Lower leg skin (tissue), 4 donors: Measurements from ENCODE around the gene PTGR3. TPM values are rescaled to one million over a fixed set of nuclear protein-coding genes. Genes with fewer than 3 reads are reported as not detected.

Source experiments
- DNase-seq, 2 donors: peaks; one replicate each; pipeline ENCODE4 v3.0.0-alpha.2; 2019; ENCODE audit warnings: low spot score in 2 of 2
- H3K4me3 ChIP-seq: fragments of 200-600 bp; sonication (generic); 2 replicates; pipeline ENCODE4 v1.5.1; 2017; ENCODE audit warnings: mild to moderate bottlenecking, low read depth; ENCODE audit not compliant: poor library complexity, severe bottlenecking
- POLR2A ChIP-seq, 2 donors: fragments of 450-650 bp; IDR thresholded peaks; one replicate each; pipeline ENCODE4 v1.6.1; 2016 to 2017; ENCODE audit warnings: antibody characterized with exemption in 2 of 2, mild to moderate bottlenecking in 1 of 2, moderate library complexity in 1 of 2
- WGBS, 2 donors: methylation state at CpG; one replicate each; pipeline ENCODE4 v1.1.5; 2018; 5-methylcytosine and 5-hydroxymethylcytosine counted together
- intact Hi-C: fragments of 100-400 bp; cut with DNase I; formaldehyde crosslinking; loops from one replicate; pipeline ENCODE4 v1.15.0; 2023; ENCODE audit warnings: low total_unique reads
- total RNA-seq, 4 donors: library from RNA; depleted of rRNA; stranded (reverse); fragments of >200 nt; gene quantifications; one replicate each; pipeline ENCODE4 v1.1.0, GENCODE V29; 2016
- TF ChIP-seq, protein P1 (sequence below), 3 donors: fragments of 450-650 bp; IDR thresholded peaks; one replicate each; pipeline ENCODE4 v1.5.1; 2016; ENCODE audit warnings: antibody characterized with exemption in 3 of 3, mild to moderate bottlenecking in 3 of 3, moderate library complexity in 2 of 3

PTGR3 gene
- total RNA-seq, 4 donors from 2014 or later: 11.7 to 29.3 (median 24.2) TPM

DNA sequence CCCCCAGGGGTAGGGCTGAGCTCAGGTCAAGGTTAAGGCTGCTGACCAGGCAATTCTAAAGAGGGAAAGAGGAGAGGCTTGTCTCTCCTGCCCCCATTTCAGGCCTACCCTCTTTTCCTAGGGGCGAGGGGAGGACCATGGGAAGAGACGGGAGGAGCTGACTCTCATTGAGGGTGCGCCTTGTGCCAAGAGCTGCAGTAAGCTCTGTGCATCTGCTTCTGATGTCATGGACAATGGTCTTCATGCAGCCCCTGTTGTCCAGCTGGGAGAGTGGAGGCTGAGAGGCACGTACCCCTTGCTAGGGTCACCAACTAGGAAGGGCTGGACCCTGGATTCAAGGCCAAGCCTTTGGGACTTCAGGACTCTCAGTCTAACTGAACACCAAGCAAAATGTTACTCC, 45.2 kb downstream of the PTGR3 start:
- intact Hi-C loops: no loop called here
- 91 to 94% methylated on average over 4 of the region's 4 CpGs for WGBS, 2 donors
- DNase-seq: peak in 1 of 2 donors; percentile 6
- H3K4me3 ChIP-seq: no peak overlapping the region
- TF ChIP-seq POLR2A (IDR thresholded peaks at IDR 0.05): no peak
- TF ChIP-seq, protein P1, sequence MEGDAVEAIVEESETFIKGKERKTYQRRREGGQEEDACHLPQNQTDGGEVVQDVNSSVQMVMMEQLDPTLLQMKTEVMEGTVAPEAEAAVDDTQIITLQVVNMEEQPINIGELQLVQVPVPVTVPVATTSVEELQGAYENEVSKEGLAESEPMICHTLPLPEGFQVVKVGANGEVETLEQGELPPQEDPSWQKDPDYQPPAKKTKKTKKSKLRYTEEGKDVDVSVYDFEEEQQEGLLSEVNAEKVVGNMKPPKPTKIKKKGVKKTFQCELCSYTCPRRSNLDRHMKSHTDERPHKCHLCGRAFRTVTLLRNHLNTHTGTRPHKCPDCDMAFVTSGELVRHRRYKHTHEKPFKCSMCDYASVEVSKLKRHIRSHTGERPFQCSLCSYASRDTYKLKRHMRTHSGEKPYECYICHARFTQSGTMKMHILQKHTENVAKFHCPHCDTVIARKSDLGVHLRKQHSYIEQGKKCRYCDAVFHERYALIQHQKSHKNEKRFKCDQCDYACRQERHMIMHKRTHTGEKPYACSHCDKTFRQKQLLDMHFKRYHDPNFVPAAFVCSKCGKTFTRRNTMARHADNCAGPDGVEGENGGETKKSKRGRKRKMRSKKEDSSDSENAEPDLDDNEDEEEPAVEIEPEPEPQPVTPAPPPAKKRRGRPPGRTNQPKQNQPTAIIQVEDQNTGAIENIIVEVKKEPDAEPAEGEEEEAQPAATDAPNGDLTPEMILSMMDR (IDR thresholded peaks at IDR 0.05): no peak

DNA sequence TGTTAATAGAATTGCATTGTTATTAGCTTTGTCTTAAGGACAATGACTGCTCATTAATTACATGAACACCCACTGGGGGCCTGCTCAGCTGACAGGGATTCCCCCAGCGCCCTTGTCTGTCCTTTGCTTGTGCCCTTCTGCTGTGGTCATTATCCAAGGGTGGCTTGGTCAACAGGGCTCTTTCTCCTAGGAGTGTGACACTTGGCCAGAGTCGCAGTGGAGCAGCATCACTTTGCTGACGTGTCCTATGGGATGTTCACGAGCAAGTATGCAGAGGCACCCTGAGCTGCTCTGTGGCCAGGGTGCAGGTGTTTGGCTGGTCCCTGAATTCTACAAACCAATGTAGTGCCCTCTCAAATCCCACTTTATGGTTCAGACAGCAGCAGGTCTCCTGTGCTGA, 46.0 kb downstream of the PTGR3 start:
- H3K4me3 ChIP-seq: no peak overlapping the region
- WGBS, 2 donors: 93 to 95% methylated on average over 4 of the region's 4 CpGs
- intact Hi-C loops: no loop called here
- TF ChIP-seq, protein P1 (IDR thresholded peaks at IDR 0.05): no peak
- no peak for DNase-seq

DNA sequence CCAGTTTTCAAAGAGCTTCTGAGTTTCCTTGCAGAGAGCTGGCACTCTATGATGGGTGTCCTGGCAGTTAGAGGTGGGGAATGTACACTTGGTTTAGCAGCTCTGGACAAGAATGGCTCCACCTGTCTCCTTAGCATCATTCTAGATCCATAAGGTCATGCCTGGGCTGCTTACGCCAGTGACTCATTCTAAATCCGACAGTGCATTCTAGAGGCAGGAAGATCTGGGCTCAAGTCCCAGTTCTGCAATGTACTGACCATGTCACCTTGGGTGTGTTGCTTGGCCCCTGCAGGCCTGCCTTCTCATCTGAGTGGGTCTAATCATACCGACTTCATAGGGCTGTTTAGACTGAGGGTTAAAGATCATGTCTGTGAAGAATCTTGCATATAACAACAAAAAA, 46.5 kb downstream of the PTGR3 start:
- intact Hi-C loops: no loop called here
- TF ChIP-seq POLR2A (IDR thresholded peaks at IDR 0.05): no peak
- TF ChIP-seq, protein P1 (IDR thresholded peaks at IDR 0.05): no peak
- peak in 1 of 2 donors; percentile 9 for DNase-seq
- 52 to 70% methylated on average over 3 of the region's 3 CpGs for whole genome bisulfite sequencing, 2 donors
- H3K4me3 ChIP-seq: no peak overlapping the region

DNA sequence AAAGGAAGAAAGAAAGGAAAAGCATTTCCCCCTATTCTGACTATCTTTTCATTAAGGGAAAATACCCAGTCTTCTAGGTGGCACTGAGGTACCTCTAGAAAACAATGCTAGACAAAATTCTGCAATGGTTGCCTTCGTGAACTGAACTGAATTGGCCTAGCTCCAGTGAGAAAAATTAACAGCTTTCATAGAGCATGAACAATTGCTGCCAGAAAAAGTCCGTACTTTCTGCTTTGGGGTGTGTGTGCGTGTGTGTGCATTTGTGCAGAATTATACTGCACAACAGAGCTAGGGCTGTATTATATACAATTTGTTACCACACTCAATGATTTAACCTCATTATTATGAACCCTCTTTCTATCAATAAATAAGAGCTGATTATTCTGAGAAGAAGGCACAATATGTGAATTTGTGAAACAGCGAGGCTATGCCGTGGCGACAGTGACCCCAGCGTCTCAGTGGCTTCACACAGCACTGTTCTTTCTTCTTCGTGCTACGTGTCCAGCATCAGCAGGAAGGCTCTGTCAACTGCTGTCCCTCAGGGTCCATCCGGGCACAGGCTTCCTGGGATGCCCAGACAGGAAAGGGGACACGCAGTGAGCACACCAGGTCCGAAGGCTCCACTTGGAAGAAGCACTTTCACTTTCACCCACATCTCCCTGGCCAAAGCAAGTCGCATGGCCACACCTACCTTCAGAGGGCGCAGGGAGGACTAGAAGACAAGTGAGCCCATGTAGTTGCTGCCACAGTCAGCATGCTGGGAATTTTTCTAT, 47.5 kb downstream of the PTGR3 start:
- peak in 1 of 2 donors; percentile 19 for DNase-seq
- intact Hi-C loops: no loop called here
- TF ChIP-seq POLR2A (IDR thresholded peaks at IDR 0.05): no peak
- H3K4me3 ChIP-seq: no peak overlapping the region
- 58% methylated on average over 14 of the region's 14 CpGs for WGBS, 2 donors

DNA sequence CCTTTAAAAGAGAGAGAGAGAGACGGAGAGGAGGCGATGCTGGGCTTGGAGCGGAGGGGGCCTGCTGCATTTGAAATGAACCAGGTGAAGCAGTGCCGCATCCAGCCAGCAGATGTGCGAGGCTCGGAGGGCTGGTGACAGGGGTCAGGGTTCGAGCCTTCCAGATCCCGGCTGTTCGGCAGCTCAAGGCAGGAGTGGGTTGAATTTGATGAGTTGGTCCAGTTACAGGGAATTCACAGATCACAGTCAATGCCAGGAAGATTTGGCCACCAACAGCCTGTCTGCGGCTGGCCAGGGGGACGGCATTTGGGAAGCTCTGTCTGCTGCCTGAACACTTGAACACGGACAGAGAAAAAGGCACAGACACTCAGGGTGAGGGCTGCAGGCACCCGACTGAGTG, 48.6 kb downstream of the PTGR3 start:
- peak; percentile 11 to 78 for DNase-seq
- intact Hi-C loops: no loop called here
- TF ChIP-seq, protein P1 (IDR thresholded peaks at IDR 0.05): no peak
- no peak for TF ChIP-seq POLR2A (IDR thresholded peaks at IDR 0.05)
- 40 to 44% methylated on average over 13 of the region's 13 CpGs for WGBS, 2 donors
- H3K4me3 ChIP-seq: no peak overlapping the region

DNA sequence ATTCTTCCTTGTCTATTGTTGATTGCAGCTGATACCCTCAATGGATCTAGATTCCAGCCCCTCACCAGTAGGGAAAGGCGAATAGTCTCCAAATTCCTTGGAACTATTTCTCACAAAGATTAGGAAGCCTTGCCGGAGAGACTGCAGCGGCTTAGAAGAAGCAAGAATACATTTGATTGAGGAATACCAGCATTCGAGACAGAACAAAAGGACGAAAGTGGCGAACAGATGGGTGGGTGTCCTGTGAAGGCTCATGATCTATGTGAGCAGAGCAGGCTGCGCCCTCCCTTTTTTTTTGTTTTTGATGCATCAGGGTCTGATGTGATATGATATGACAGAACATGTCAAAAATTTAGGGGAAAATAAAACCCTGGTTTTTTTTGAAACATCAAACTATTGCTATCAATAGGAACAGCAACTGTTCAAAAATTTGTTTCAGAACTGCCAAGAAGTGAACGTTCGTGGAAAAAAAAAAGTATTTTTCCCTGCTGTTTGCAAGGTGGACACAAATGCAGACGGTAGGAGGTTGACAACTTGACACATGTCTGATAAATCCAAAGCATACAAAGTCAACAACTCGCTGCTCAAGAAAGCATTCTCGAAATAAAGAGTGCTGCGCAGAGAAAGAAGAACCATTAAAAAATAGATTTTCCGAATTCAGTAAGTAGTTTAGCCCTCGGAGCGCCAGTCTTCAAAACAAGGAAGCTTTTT, 49.1 kb downstream of the PTGR3 start:
- WGBS, 2 donors: 66 to 67% methylated on average over 16 of the region's 16 CpGs
- intact Hi-C loops: no loop called here
- TF ChIP-seq, protein P1 (IDR thresholded peaks at IDR 0.05): no peak
- no peak for TF ChIP-seq POLR2A (IDR thresholded peaks at IDR 0.05)
- no peak overlapping the region for H3K4me3 ChIP-seq
- DNase-seq: no peak
